Gastroesophageal sphincter (tissue), 4 donors: ENCODE data around the gene DEFB125. TPM values are rescaled to one million over a fixed set of nuclear protein-coding genes. Genes with fewer than 3 reads are reported as not detected.

Experiments
- total RNA-seq, 4 donors: library from RNA; depleted of rRNA; stranded (reverse); fragments of >200 nt; gene quantifications; one replicate each; pipeline ENCODE4 v1.1.0, GENCODE V29; 2016

DEFB125 gene
- total RNA-seq, 4 donors from 2014 or later: not detected

Other genes with a start within 250 kb of the DEFB125 start
- gene DEFB126, start 54.9 kb downstream of the DEFB125 start, total RNA-seq: not detected
- gene DEFB127, start 69.8 kb downstream of the DEFB125 start, total RNA-seq: not detected
- not detected for gene DEFB128, start 102.0 kb downstream of the DEFB125 start, total RNA-seq
- not detected for gene DEFB129, start 139.6 kb downstream of the DEFB125 start, total RNA-seq
- gene DEFB132, start 170.1 kb downstream of the DEFB125 start, total RNA-seq: not detected
- gene C20orf96, start 203.1 kb downstream of the DEFB125 start, total RNA-seq: 1 to 10 TPM in 2 of 4 donors, under 1 TPM in 2; 0.67 to 3.1 (median 1.3) TPM
- gene ZCCHC3, start 209.9 kb downstream of the DEFB125 start, total RNA-seq: 10 to 100 TPM; 17.4 to 24.0 (median 21.4) TPM
- 1 to 10 TPM; 3.4 to 7.3 (median 5.9) TPM for gene SOX12, start 237.9 kb downstream of the DEFB125 start, total RNA-seq